OCI-LY1 (cell line): ENCODE measurements around the gene HSPBAP1.

Experiments used
- H2AFZ ChIP-seq: fragments of 200-600 bp; sonication (generic), shearing (Covaris generic); 2 replicates; pipeline ENCODE4 v1.6.0; 2014; ENCODE audit warnings: antibody characterized with exemption, mild to moderate bottlenecking, low read length
- H3F3A ChIP-seq: fragments of 200-600 bp; sonication (generic), shearing (Covaris generic); 2 replicates; pipeline ENCODE4 v1.6.0; 2014; ENCODE audit warnings: mild to moderate bottlenecking, antibody characterized with exemption, low read length, moderate library complexity; ENCODE audit not compliant: insufficient read depth
- H3K27ac ChIP-seq: fragments of 200-600 bp; sonication (generic); 2 replicates; pipeline ENCODE4 v1.5.1; 2014; ENCODE audit warnings: low read length, mixed run types, mild to moderate bottlenecking, low read depth; ENCODE audit not compliant: poor library complexity, severe bottlenecking
- H3K27me3 ChIP-seq: fragments of 200-600 bp; sonication (generic); 2 replicates; pipeline ENCODE4 v1.6.0; 2014; ENCODE audit warnings: antibody characterized with exemption, mild to moderate bottlenecking, low read length, moderate library complexity; ENCODE audit not compliant: insufficient read depth
- H3K36me3 ChIP-seq: fragments of 200-600 bp; sonication (generic); 2 replicates; pipeline ENCODE4 v1.6.1; 2014; ENCODE audit warnings: mild to moderate bottlenecking, antibody characterized with exemption, low read length, moderate library complexity, mixed read lengths; ENCODE audit not compliant: insufficient read depth
- H3K4me1 ChIP-seq: fragments of 200-600 bp; sonication (generic); 2 replicates; pipeline ENCODE4 v1.5.1; 2014; ENCODE audit warnings: mild to moderate bottlenecking, low read length, moderate library complexity; ENCODE audit not compliant: insufficient read depth, severe bottlenecking
- H3K4me2 ChIP-seq: fragments of 200-600 bp; sonication (generic), shearing (Covaris generic); 2 replicates; pipeline ENCODE4 v1.6.1; 2014; ENCODE audit warnings: low read length
- H3K4me3 ChIP-seq: fragments of 200-600 bp; sonication (generic); 2 replicates; pipeline ENCODE4 v1.5.1; 2014; ENCODE audit warnings: low read length, low read depth, mild to moderate bottlenecking, mixed read lengths; ENCODE audit not compliant: poor library complexity, severe bottlenecking
- H3K79me2 ChIP-seq: fragments of 200-600 bp; shearing (Covaris generic); 2 replicates; pipeline ENCODE4 v1.6.1; 2016; ENCODE audit warnings: mixed run types, low read length, mixed read lengths; ENCODE audit not compliant: insufficient read depth
- H3K9ac ChIP-seq: fragments of 200-600 bp; sonication (generic), shearing (Covaris generic); 2 replicates; pipeline ENCODE4 v1.6.1; 2014; ENCODE audit warnings: mild to moderate bottlenecking, low read length, mixed read lengths
- H3K9me2 ChIP-seq: fragments of 200-600 bp; sonication (generic), shearing (Covaris generic); 2 replicates; pipeline ENCODE4 v1.6.1; 2014; ENCODE audit warnings: low read depth, mild to moderate bottlenecking, low read length, mixed read lengths
- H3K9me3 ChIP-seq: fragments of 200-600 bp; shearing (Covaris generic); 2 replicates; pipeline ENCODE4 v1.6.1; 2014; ENCODE audit warnings: low read length, mixed read lengths
- H4K20me1 ChIP-seq: fragments of 200-600 bp; sonication (generic), shearing (Covaris generic); 2 replicates; pipeline ENCODE4 v1.6.0; 2016; ENCODE audit warnings: mild to moderate bottlenecking, low read length; ENCODE audit not compliant: insufficient read depth
- CTCF ChIP-seq: fragments of 200-600 bp; sonication (generic), shearing (Covaris generic); IDR thresholded peaks from 2 replicates; pipeline ENCODE4 v1.5.1; 2017; ENCODE audit warnings: mild to moderate bottlenecking, antibody characterized with exemption, low read length, moderate library complexity, mixed read lengths
- EZH2 ChIP-seq: fragments of 200-600 bp; sonication (generic), shearing (Covaris generic); IDR thresholded peaks from 2 replicates; pipeline ENCODE4 v1.8.0; 2017; ENCODE audit warnings: borderline replicate concordance, mixed run types, mild to moderate bottlenecking, antibody characterized with exemption, low read length, moderate library complexity, mixed read lengths

HSPBAP1 gene

DNA sequence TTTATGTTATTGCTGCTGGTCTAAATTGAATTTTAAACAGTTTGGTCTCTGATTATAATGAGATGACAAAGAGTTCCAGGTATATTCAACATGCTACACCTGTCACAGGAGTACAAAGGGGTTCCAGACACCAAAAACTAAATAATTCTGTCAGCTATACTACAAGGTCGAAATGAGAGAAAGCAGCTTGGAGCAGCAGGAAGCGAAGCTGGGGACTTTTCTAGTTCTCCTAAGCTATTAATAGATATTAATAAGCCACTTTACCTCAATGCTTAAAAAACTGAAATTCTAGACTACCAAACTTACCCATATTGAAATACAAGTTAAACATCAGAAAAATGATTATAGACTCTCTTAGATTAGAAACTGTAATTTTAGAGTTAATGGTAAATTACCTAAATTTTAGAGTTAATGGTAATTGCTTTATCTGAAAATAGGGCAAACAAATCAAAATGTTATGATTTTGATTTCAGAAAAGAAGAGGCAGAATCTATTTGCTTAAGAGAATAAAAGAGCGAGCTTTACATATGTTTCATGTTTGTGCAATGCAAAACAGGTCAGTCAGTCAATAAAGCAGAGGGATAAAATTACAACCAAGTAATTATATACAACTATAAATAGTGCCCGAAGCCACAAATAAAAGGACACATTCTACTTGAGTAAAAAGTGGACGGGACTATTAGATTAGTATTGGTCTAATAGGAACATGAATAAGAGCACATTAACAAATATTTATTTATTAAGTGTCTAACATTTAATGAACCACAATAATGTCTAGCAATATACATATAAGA lies 16.8 kb downstream of the HSPBAP1 start:
- no peaks in the 10 kb centered on the region for H4K20me1 ChIP-seq
- H3K4me3 ChIP-seq = no peak overlapping the region
- no peak for TF ChIP-seq EZH2
- TF ChIP-seq CTCF = no peak
- H3K27ac ChIP-seq = no peak overlapping the region
- H3K9ac ChIP-seq = no peak overlapping the region
- H3K4me2 ChIP-seq = no peak overlapping the region
- H3F3A ChIP-seq = 0 out of 2 replicates have a peak, but pooled peaks cover 4% of the 10 kb centered on the region
- H3K79me2 ChIP-seq = no peaks in the 10 kb centered on the region
- peaks cover 5% of the 10 kb centered on the region for H3K36me3 ChIP-seq
- no peaks in the 10 kb centered on the region for H3K9me3 ChIP-seq
- no peak overlapping the region for H2AFZ ChIP-seq
- no peaks in the 10 kb centered on the region for H3K4me1 ChIP-seq
- H3K27me3 ChIP-seq = no peaks in the 10 kb centered on the region
- no peaks in the 10 kb centered on the region for H3K9me2 ChIP-seq

DNA sequence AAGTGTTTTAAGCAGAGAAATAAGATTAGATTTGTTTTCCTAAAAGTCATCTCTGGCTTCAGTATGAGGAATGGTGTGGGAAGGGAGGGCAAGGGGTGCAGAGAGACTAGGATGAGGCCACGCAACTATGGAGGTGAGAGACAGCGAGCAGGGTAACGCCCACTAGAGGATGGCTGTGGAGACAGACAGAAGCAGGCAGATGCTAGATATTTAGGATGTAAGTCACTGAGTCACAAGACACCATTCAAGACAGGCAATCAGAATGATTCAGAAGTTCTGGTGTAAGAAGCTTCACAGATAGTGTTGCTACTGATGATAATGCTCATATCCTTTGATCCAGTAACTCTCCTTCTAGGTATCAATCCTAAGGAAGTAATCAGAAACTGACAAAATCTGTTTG lies 19.1 kb downstream of the HSPBAP1 start:
- H3K4me3 ChIP-seq = no peak overlapping the region
- H3K9me2 ChIP-seq = no peaks in the 10 kb centered on the region
- TF ChIP-seq EZH2 (no peak), CTCF (no peak)
- no peak overlapping the region for H3K4me2 ChIP-seq
- no peaks in the 10 kb centered on the region for H4K20me1 ChIP-seq
- H2AFZ ChIP-seq = no peak overlapping the region
- no peaks in the 10 kb centered on the region for H3K79me2 ChIP-seq
- H3K9me3 ChIP-seq = no peaks in the 10 kb centered on the region
- H3K36me3 ChIP-seq = peaks cover 9% of the 10 kb centered on the region
- no peaks in the 10 kb centered on the region for H3K4me1 ChIP-seq
- no peak overlapping the region for H3K9ac ChIP-seq
- H3K27me3 ChIP-seq = no peaks in the 10 kb centered on the region
- H3F3A ChIP-seq = 0 out of 2 replicates have a peak, but pooled peaks cover 4% of the 10 kb centered on the region
- no peak overlapping the region for H3K27ac ChIP-seq

DNA sequence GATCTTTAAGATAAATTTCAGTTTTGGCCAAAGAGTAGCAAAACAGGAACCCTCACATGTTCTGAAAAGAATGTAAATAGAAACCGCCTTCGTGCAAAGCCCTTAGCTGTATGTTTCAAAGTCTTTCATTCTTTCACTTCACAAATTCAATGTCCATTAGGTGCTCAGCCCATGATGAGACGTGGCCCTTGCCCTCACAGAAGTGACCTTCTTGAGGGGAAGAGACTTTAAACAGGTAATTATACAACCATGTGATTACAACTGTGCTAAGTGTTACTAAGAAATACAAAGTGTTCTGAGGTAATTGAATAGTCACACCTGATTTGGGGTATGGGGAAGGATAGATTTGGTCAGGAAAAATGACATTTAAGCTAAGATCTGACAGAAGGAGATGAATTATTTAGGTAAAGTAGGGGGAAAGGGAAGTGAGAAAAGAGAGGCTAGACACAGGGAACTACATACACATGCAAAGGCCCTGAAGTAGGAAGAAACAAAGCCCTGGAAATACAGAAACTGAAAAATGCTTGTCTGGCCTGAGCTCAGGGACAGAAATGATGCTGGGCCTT lies 19.6 kb downstream of the HSPBAP1 start:
- H3K4me3 ChIP-seq = no peak overlapping the region
- no peaks in the 10 kb centered on the region for H4K20me1 ChIP-seq
- no peaks in the 10 kb centered on the region for H3K27me3 ChIP-seq
- H3F3A ChIP-seq = 0 out of 2 replicates have a peak, but pooled peaks cover 4% of the 10 kb centered on the region
- no peaks in the 10 kb centered on the region for H3K9me3 ChIP-seq
- no peaks in the 10 kb centered on the region for H3K79me2 ChIP-seq
- no peak overlapping the region for H3K9ac ChIP-seq
- peaks cover 9% of the 10 kb centered on the region for H3K36me3 ChIP-seq
- H3K27ac ChIP-seq = peak overlapping the region; percentile 24
- TF ChIP-seq CTCF = no peak
- TF ChIP-seq EZH2 = no peak
- H3K4me1 ChIP-seq = no peaks in the 10 kb centered on the region
- no peak overlapping the region for H3K4me2 ChIP-seq
- no peak overlapping the region for H2AFZ ChIP-seq
- no peaks in the 10 kb centered on the region for H3K9me2 ChIP-seq
